ENCODE data around the gene TMA7. TPM values are rescaled to one million over a fixed set of nuclear protein-coding genes. Genes with fewer than 3 reads are reported as not detected.
A peak's percentile ranks its signal among the peaks of the same experiment; 100 is the strongest.

The TMA7 gene
- total RNA-seq, 4 donors from 2014 or later = 122 to 281 (median 190) TPM

GRCh38 chr3:48413611-48414010, 26.4 kb upstream of the TMA7 start:
- peak; percentile 60 to 76 for DNase-seq (ENCODE audit: low spot score in 2 of 2)
- 76% methylated on average over 8 of the region's 14 CpGs for WGBS
- no peak overlapping the region for H3K27ac ChIP-seq
- no peak overlapping the region for H3K4me3 ChIP-seq
- peaks cover 19% of the 10 kb centered on the region for H3K4me1 ChIP-seq
- H3K9me3 ChIP-seq = no peaks in the 10 kb centered on the region
- TF ChIP-seq CTCF (IDR thresholded peaks at IDR 0.05) (no peak), POLR2A (IDR thresholded peaks at IDR 0.05) (no peak), EP300 (IDR thresholded peaks at IDR 0.05) (no peak), POLR2AphosphoS5 (IDR thresholded peaks at IDR 0.05) (no peak)
- no peaks in the 10 kb centered on the region for H3K27me3 ChIP-seq
- H3K36me3 ChIP-seq = peaks cover 91% of the 10 kb centered on the region

GRCh38 chr3:48414376-48415250, 25.4 kb upstream of the TMA7 start:
- no peaks in the 10 kb centered on the region for H3K9me3 ChIP-seq
- 79% methylated on average over 14 of the region's 25 CpGs for WGBS
- no peak overlapping the region for H3K4me3 ChIP-seq
- H3K27ac ChIP-seq = no peak overlapping the region
- peaks cover 91% of the 10 kb centered on the region for H3K36me3 ChIP-seq
- TF ChIP-seq POLR2A (IDR thresholded peaks at IDR 0.05) = no peak
- TF ChIP-seq EP300 (IDR thresholded peaks at IDR 0.05) = no peak
- TF ChIP-seq CTCF (IDR thresholded peaks at IDR 0.05) = no peak
- no peak for TF ChIP-seq POLR2AphosphoS5 (IDR thresholded peaks at IDR 0.05)
- no peaks in the 10 kb centered on the region for H3K27me3 ChIP-seq
- H3K4me1 ChIP-seq = peaks cover 19% of the 10 kb centered on the region
- peak; percentile 56 to 71 for DNase-seq (ENCODE audit: low spot score in 2 of 2)

GRCh38 chr3:48415251-48415953, 24.7 kb upstream of the TMA7 start:
- DNase-seq (ENCODE audit: low spot score in 2 of 2) = no peak
- Histone ChIP-seq H3K9me3 (no peaks in the 10 kb centered on the region), H3K4me3 (no peak overlapping the region), H3K36me3 (peaks cover 91% of the 10 kb centered on the region), H3K4me1 (peaks cover 19% of the 10 kb centered on the region), H3K27me3 (no peaks in the 10 kb centered on the region), H3K27ac (no peak overlapping the region)
- no peak for TF ChIP-seq POLR2AphosphoS5 (IDR thresholded peaks at IDR 0.05)
- 89% methylated on average over 14 of the region's 24 CpGs for WGBS

- no peak overlapping the region for H3K4me3 ChIP-seq
- peaks cover 91% of the 10 kb centered on the region for H3K36me3 ChIP-seq
- H3K4me1 ChIP-seq = peaks cover 19% of the 10 kb centered on the region
- H3K27ac ChIP-seq = no peak overlapping the region
- H3K9me3 ChIP-seq = no peaks in the 10 kb centered on the region
- H3K27me3 ChIP-seq = no peaks in the 10 kb centered on the region
- TF ChIP-seq CTCF (IDR thresholded peaks at IDR 0.05) = no peak
- TF ChIP-seq EP300 (IDR thresholded peaks at IDR 0.05) = no peak
- TF ChIP-seq POLR2A (IDR thresholded peaks at IDR 0.05) = no peak
- no peak for TF ChIP-seq POLR2AphosphoS5 (IDR thresholded peaks at IDR 0.05)
- WGBS = 96% methylated on average over 5 of the region's 14 CpGs
- no peak for DNase-seq (ENCODE audit: low spot score in 2 of 2)
Measured at GRCh38 chr3:48416091-48416505, 24.0 kb upstream of the TMA7 start.

GRCh38 chr3:48416546-48416945, 23.5 kb upstream of the TMA7 start:
- no peaks in the 10 kb centered on the region for H3K27me3 ChIP-seq
- TF ChIP-seq EP300 (IDR thresholded peaks at IDR 0.05) = no peak
- TF ChIP-seq POLR2AphosphoS5 (IDR thresholded peaks at IDR 0.05) = no peak
- TF ChIP-seq POLR2A (IDR thresholded peaks at IDR 0.05) = no peak
- TF ChIP-seq CTCF (IDR thresholded peaks at IDR 0.05) = no peak
- peaks cover 19% of the 10 kb centered on the region for H3K4me1 ChIP-seq
- H3K4me3 ChIP-seq = no peak overlapping the region
- H3K36me3 ChIP-seq = peaks cover 89% of the 10 kb centered on the region
- no peak overlapping the region for H3K27ac ChIP-seq
- no peaks in the 10 kb centered on the region for H3K9me3 ChIP-seq
- WGBS = 95% methylated on average over 4 of the region's 4 CpGs
- DNase-seq (ENCODE audit: low spot score in 2 of 2) = no peak
